Measurements from ENCODE around the gene GRM8.

GRCh38 chr7:126696256-126697038 is 556.3 kb downstream of the GRM8 start:
- TF ChIP-seq FOXA1 (IDR thresholded peaks at IDR 0.05) (no peak), RAD21 (IDR thresholded peaks at IDR 0.05) (no peak), CTCF (IDR thresholded peaks at IDR 0.05; ENCODE audit: low read depth, low read length, missing input control) (no peak), REST (IDR thresholded peaks at IDR 0.05) (no peak), JUND (IDR thresholded peaks at IDR 0.05) (no peak), GABPA (IDR thresholded peaks at IDR 0.05 in 1 of 2, conservative IDR thresholded peaks at IDR 0.05 in 1 of 2) (no peak), ATF3 (IDR thresholded peaks at IDR 0.05) (no peak), YY1 (IDR thresholded peaks at IDR 0.05) (no peak), MAX (IDR thresholded peaks at IDR 0.05) (no peak), RXRA (IDR thresholded peaks at IDR 0.05) (no peak), SP1 (IDR thresholded peaks at IDR 0.05) (no peak), EGR1 (IDR thresholded peaks at IDR 0.05; ENCODE audit: low read depth in 2 of 2) (no peak), ZBTB33 (IDR thresholded peaks at IDR 0.05) (no peak), TAF1 (conservative IDR thresholded peaks at IDR 0.05) (no peak)
